ENCODE data around the gene PRKN. TPM values are rescaled to one million over a fixed set of nuclear protein-coding genes. Genes with fewer than 3 reads are reported as not detected.

PRKN gene
- total and polyA plus RNA-seq, 10 donors, result 0.23 to 14.1 (median 7.0) TPM

DNA sequence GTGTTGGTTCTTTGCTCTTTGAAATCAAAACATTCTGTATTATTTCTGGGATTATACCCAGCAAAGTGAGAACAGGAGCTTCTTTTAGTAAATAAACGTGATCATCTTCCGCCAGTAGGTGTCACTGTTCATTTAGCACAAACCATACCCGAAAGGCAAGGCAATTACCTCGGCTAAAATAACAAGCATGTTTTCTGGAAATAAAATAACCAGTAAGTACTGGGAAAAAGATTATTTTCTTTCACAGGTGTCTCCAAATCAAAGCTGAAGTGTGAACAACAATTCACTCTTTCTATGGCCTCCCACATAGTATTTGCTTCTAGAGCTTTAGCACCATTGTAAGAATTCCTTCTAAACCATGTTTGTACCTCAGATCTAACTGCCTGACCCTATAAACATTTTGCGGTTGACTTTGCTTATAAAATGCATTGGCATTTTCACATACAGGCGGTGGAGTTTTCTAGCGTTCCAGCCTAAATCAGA lies 1309.1 kb downstream of the PRKN start:
- Histone ChIP-seq H3K4me3 (no peak overlapping the region), H3K27me3 (replicated peaks in 1 of 7) (peaks cover 0 to 19% (median 0%) of the 10 kb centered on the region in 7 donors), H3K27ac (no peak overlapping the region), H3K4me1 (peaks cover 0 to 3% (median 0%) of the 10 kb centered on the region in 6 donors), H3K36me3 (no peaks in the 10 kb centered on the region), H3K9me3 (no peaks in the 10 kb centered on the region)
- TF ChIP-seq POLR2A (IDR thresholded peaks at IDR 0.05), result no peak
- no peak for TF ChIP-seq POLR2AphosphoS5 (IDR thresholded peaks at IDR 0.05)
- TF ChIP-seq CTCF (IDR thresholded peaks at IDR 0.05 in 8 of 11, conservative IDR thresholded peaks at IDR 0.05 in 3 of 11), result peak in 8 of 11 experiments; percentile 44 to 64 (median 55)
- intact Hi-C loops (cut with DNase I; ENCODE audit: low total_unique reads), result no loop called here
- no peak for DNase-seq
- WGBS, 5 donors, result 23 to 27% (median 25%) methylated on average over 7 of the region's 7 CpGs

DNA sequence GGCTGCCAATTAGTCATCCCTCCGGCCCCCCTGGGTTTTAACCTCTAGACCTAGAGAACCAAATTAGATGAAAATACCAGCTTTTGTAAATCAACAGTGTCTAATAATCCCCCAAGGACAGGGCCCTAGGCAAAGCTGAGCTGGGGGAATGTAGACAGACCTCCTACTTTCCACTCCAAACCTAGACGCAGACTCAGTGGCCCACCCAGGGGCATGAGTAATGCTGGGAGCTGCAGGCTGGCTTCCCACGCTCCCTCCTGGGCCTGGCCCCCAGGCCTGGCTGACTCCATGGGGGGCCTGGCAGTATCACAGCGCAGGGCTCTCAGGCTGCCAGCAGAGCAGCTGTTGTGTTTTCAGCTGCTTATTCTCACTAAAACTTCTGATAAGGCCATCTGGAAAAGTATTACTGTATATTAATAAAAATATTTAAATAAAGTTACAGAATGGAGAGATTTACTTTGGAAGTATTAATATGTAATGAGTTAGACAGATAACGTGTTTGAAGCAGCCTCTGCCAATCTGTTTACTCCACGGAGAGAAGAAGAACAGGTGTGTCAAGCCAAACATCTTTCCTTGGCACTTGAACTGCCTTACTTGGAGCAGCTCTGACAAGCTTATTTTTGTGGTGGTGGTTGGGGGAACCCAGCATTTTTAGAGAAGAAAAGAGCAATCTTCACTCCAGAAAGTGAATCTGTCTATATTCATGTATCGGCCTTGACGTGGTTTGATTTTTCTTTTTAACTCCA lies 1309.7 kb downstream of the PRKN start:
- no peaks in the 10 kb centered on the region for H3K36me3 ChIP-seq
- DNase-seq, result no peak
- no peaks in the 10 kb centered on the region for H3K9me3 ChIP-seq
- intact Hi-C loops (cut with DNase I; ENCODE audit: low total_unique reads), result no loop called here
- no peak overlapping the region for H3K27ac ChIP-seq
- H3K27me3 ChIP-seq (replicated peaks in 1 of 7), result peaks cover 0 to 19% (median 0%) of the 10 kb centered on the region in 7 donors
- H3K4me3 ChIP-seq, result no peak overlapping the region
- 50 to 63% (median 59%) methylated on average over 8 of the region's 8 CpGs for WGBS, 5 donors
- TF ChIP-seq POLR2A (IDR thresholded peaks at IDR 0.05), result no peak
- TF ChIP-seq POLR2AphosphoS5 (IDR thresholded peaks at IDR 0.05), result no peak
- TF ChIP-seq CTCF (IDR thresholded peaks at IDR 0.05 in 8 of 11, conservative IDR thresholded peaks at IDR 0.05 in 3 of 11), result no peak
- peaks cover 0 to 3% (median 0%) of the 10 kb centered on the region in 6 donors for H3K4me1 ChIP-seq

DNA sequence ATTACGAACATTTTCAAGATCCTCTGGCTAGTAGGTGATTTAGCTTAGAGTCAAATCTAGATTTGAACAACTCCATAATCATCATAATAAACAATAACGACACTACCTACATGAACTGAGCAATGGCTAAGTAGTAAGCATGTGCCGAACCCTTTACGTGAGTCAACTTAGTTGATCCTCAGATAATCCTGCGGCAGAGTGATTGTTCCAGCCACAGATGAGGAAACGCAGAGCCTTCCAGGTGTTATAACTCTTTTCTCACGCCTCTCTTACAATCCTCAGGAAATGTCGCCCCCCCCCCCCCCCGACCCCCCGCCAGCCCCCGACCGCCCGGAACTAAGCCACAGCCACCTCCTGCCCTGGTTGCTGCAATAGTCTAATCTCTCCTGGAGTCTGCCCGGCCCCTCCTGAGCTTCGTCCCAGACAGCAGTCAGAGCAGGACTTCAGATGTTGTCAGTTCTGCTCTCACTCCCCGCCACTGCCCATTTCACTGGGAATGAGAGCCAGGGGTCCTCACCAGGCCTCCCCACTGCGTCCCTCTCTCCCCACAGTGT lies 1312.2 kb downstream of the PRKN start:
- H3K36me3 ChIP-seq, result no peaks in the 10 kb centered on the region
- TF ChIP-seq POLR2A (IDR thresholded peaks at IDR 0.05), result no peak
- no peak for TF ChIP-seq CTCF (IDR thresholded peaks at IDR 0.05 in 8 of 11, conservative IDR thresholded peaks at IDR 0.05 in 3 of 11)
- no peak for TF ChIP-seq POLR2AphosphoS5 (IDR thresholded peaks at IDR 0.05)
- peaks cover 0 to 19% (median 0%) of the 10 kb centered on the region in 7 donors for H3K27me3 ChIP-seq (replicated peaks in 1 of 7)
- peaks cover 0 to 3% (median 0%) of the 10 kb centered on the region in 8 donors for H3K9me3 ChIP-seq
- no peak overlapping the region for H3K4me3 ChIP-seq
- intact Hi-C loops (cut with DNase I; ENCODE audit: low total_unique reads), result no loop called here
- DNase-seq, result peak; percentile 35
- 45 to 53% (median 46%) methylated on average over 14 to 17 of the region's 17 CpGs for WGBS, 5 donors
- H3K27ac ChIP-seq, result no peak overlapping the region
- H3K4me1 ChIP-seq, result peaks cover 0 to 3% (median 0%) of the 10 kb centered on the region in 6 donors

GRCh38 chr6:161414707-161415106 lies 1312.9 kb downstream of the PRKN start:
- TF ChIP-seq POLR2A (IDR thresholded peaks at IDR 0.05) (no peak), CTCF (IDR thresholded peaks at IDR 0.05 in 8 of 11, conservative IDR thresholded peaks at IDR 0.05 in 3 of 11) (no peak), POLR2AphosphoS5 (IDR thresholded peaks at IDR 0.05) (no peak)
- no peak for DNase-seq
- Histone ChIP-seq H3K4me1 (peaks cover 0 to 3% (median 0%) of the 10 kb centered on the region in 6 donors), H3K36me3 (no peaks in the 10 kb centered on the region), H3K9me3 (peaks cover 0 to 3% (median 0%) of the 10 kb centered on the region in 8 donors), H3K4me3 (no peak overlapping the region), H3K27me3 (replicated peaks in 1 of 7) (peaks cover 0 to 19% (median 0%) of the 10 kb centered on the region in 7 donors), H3K27ac (no peak overlapping the region)
- 75 to 80% (median 77%) methylated on average over 9 of the region's 9 CpGs for WGBS, 5 donors
- intact Hi-C loops (cut with DNase I; ENCODE audit: low total_unique reads), result no loop called here
